Liver (tissue), 9 donors: ENCODE data around the gene ECE1. TPM values are rescaled to one million over a fixed set of nuclear protein-coding genes. Genes with fewer than 3 reads are reported as not detected.

Experiments
- DNase-seq: peaks from one replicate; pipeline ENCODE4 v3.0.0-alpha.2; 2017; ENCODE audit warnings: low spot score
- H3K27ac ChIP-seq, 2 donors: one replicate each; pipeline ENCODE4 v1.7.0; 2013; ENCODE audit warnings: inconsistent platforms in 2 of 2, low read length in 2 of 2, control low read depth in 1 of 2, low read depth in 1 of 2, mild to moderate bottlenecking in 1 of 2
- H3K27me3 ChIP-seq, 4 donors: one replicate each; pipeline versions ENCODE4 v1.6.1 to v1.7.0; 2013; ENCODE audit warnings: low read length in 3 of 4, inconsistent platforms in 1 of 4, mild to moderate bottlenecking in 1 of 4, moderate library complexity in 1 of 4; ENCODE audit not compliant: control insufficient read depth in 4 of 4, insufficient read depth in 4 of 4
- H3K36me3 ChIP-seq, 4 donors: one replicate each; pipeline versions ENCODE4 v1.6.1 to v1.7.0; 2013; ENCODE audit warnings: low read length in 3 of 4, mild to moderate bottlenecking in 3 of 4, low read depth in 1 of 4, moderate library complexity in 1 of 4; ENCODE audit not compliant: control insufficient read depth in 4 of 4, insufficient read depth in 3 of 4
- H3K4me1 ChIP-seq, 4 donors: one replicate each; pipeline versions ENCODE4 v1.6.1 to v1.7.0; 2013; ENCODE audit warnings: low read length in 3 of 4, mild to moderate bottlenecking in 3 of 4, moderate library complexity in 1 of 4; ENCODE audit not compliant: control insufficient read depth in 4 of 4, insufficient read depth in 4 of 4
- H3K4me3 ChIP-seq, 3 donors: one replicate each; pipeline versions ENCODE4 v1.6.1 to v1.7.0; 2013; ENCODE audit warnings: low read length in 3 of 3, control low read depth in 1 of 3, low read depth in 1 of 3, mild to moderate bottlenecking in 1 of 3
- H3K9ac ChIP-seq, 2 donors: one replicate each; pipeline ENCODE4 v1.7.0; 2013; ENCODE audit warnings: low read length in 2 of 2, mild to moderate bottlenecking in 2 of 2, moderate library complexity in 2 of 2, control low read depth in 1 of 2, low read depth in 1 of 2
- H3K9me3 ChIP-seq, 4 donors: one replicate each; pipeline versions ENCODE4 v1.6.1 to v1.7.0; 2013; ENCODE audit warnings: low read length in 3 of 4; ENCODE audit not compliant: control insufficient read depth in 4 of 4
- EGR1 ChIP-seq, 2 donors: IDR thresholded peaks; 2 replicates each; pipeline ENCODE4 v1.6.1; 2016 to 2018; ENCODE audit warnings: antibody characterized with exemption in 2 of 2, low read depth in 2 of 2
- FOXA1 ChIP-seq: IDR thresholded peaks from 2 replicates; pipeline ENCODE4 v1.6.1; 2016; ENCODE audit warnings: antibody characterized with exemption
- FOXA2 ChIP-seq: IDR thresholded peaks from 2 replicates; pipeline ENCODE4 v1.6.1; 2016; ENCODE audit warnings: antibody characterized with exemption
- HNF4A ChIP-seq, 2 donors: conservative IDR thresholded peaks; 2 replicates each; pipeline ENCODE4 v1.6.1; 2016; ENCODE audit warnings: antibody characterized with exemption in 2 of 2, mild to moderate bottlenecking in 2 of 2
- HNF4G ChIP-seq: IDR thresholded peaks from 2 replicates; pipeline ENCODE4 v1.6.1; 2016; ENCODE audit warnings: antibody characterized with exemption
- JUND ChIP-seq, 2 donors: IDR thresholded peaks; 2 replicates each; pipeline ENCODE4 v1.6.1; 2016; ENCODE audit warnings: antibody characterized with exemption in 2 of 2
- NR2F2 ChIP-seq: IDR thresholded peaks from 2 replicates; pipeline ENCODE4 v1.6.1; 2016; ENCODE audit warnings: antibody characterized with exemption
- RAD21 ChIP-seq, 2 donors: IDR thresholded peaks; 2 replicates each; pipeline ENCODE4 v1.6.1; 2016; ENCODE audit warnings: antibody characterized with exemption in 2 of 2, mild to moderate bottlenecking in 2 of 2
- SP1 ChIP-seq: IDR thresholded peaks from 2 replicates; pipeline ENCODE4 v1.6.1; 2018; ENCODE audit warnings: antibody characterized with exemption, mild to moderate bottlenecking
- WGBS: extraction: QIAGEN DNeasy Blood & Tissue Kit; methylation state at CpG from one replicate; pipeline ENCODE4 v1.1.7; 2013; 5-methylcytosine and 5-hydroxymethylcytosine counted together
- polyA plus RNA-seq, 2 donors: library from polyadenylated mRNA; stranded (reverse) in 1 of 2; unstranded in 1 of 2; fragments of 200-250 nt in 1 of 2; fragments of >200 nt in 1 of 2; fragmentation: Nextera tagmentation in 1 of 2; extraction: Ambion mirVana in 1 of 2; gene quantifications; one replicate each; pipeline versions ENCODE4 v1.2.1 to v1.2.3, GENCODE V29; 2013 to 2015
- total RNA-seq, 2 donors: library from RNA; depleted of rRNA; stranded (reverse); fragments of >200 nt; gene quantifications; one replicate each; pipeline ENCODE4 v1.2.3, GENCODE V29; 2014
- TF ChIP-seq, protein P1 (sequence below): IDR thresholded peaks from 2 replicates; pipeline ENCODE4 v1.6.1; 2016; ENCODE audit warnings: antibody characterized with exemption
- TF ChIP-seq, protein P2 (sequence below): IDR thresholded peaks from 2 replicates; pipeline ENCODE4 v1.6.1; 2016; ENCODE audit warnings: antibody characterized with exemption, mild to moderate bottlenecking
- TF ChIP-seq, protein P3 (sequence below): fragments of 150-350 bp; IDR thresholded peaks from 2 replicates; pipeline ENCODE4 v1.5.1; 2017; ENCODE audit warnings: improper control_type of control experiment, low read depth, low read length; ENCODE audit not compliant: missing input control
- TF ChIP-seq, protein P4 (sequence below): IDR thresholded peaks from 2 replicates; pipeline ENCODE4 v1.6.1; 2016; ENCODE audit warnings: antibody characterized with exemption
- TF ChIP-seq, protein P5 (sequence below): IDR thresholded peaks from 2 replicates; pipeline ENCODE4 v1.6.1; 2016; ENCODE audit warnings: antibody characterized with exemption
- donor health status: healthy.
- donor health status: healthy.
- donor health status: healthy.
- donor health status: healthy.
- donor health status: healthy.

The ECE1 gene
- total and polyA plus RNA-seq, 4 donors, result 29.3 to 46.4 (median 39.6) TPM

DNA sequence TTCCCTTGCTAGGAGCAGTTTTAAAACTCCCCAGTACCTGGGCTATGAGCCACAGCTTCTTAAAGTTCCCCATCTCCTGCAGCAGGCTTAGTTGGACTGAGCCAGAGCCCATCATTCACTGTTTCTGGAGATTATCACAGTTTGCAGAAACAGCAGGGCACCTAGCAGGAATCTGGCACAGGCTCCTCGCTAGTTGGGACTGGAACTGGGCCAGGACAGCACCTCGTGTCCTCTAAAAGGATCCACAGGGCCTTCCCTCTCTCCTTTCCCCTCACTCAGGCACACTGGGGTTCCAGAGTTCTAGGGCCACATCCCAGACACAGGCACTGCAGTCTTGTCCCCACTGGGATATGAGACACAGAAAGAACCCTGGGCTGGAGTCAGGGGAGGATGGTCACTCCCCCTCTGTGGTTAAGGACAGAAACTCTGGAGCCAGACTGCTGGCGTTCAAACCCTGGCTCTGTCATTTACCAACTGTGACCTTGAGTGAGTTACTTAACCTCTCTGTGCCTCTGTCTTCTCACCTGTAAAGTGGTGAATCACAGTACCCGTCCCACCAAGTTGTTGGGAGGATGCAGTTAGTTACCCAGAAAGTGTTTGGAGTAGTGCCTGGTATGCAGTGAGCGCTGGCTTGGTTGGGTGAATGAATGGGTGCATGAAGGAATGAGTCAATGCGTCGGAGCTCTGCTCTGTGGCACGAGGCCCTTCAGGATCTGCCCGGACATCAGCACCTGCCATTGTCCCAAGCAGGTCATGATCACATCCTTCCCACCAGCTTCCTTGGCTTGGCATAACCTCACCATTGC lies 18.8 kb upstream of the ECE1 start:
- Histone ChIP-seq H3K36me3 (no peaks in the 10 kb centered on the region), H3K4me3 (no peak overlapping the region), H3K4me1 (peaks cover 3 to 14% (median 3%) of the 10 kb centered on the region in 4 donors), H3K9me3 (no peaks in the 10 kb centered on the region), H3K27ac (no peak overlapping the region), H3K27me3 (no peaks in the 10 kb centered on the region), H3K9ac (no peak overlapping the region)
- WGBS, result 75% methylated on average over 9 of the region's 9 CpGs
- no peak for DNase-seq
- TF ChIP-seq FOXA2 (no peak), HNF4G (no peak), RAD21 (IDR thresholded peaks at IDR 0.05) (no peak), EGR1 (IDR thresholded peaks at IDR 0.05; ENCODE audit: low read depth in 2 of 2) (no peak)
- TF ChIP-seq, protein P1, sequence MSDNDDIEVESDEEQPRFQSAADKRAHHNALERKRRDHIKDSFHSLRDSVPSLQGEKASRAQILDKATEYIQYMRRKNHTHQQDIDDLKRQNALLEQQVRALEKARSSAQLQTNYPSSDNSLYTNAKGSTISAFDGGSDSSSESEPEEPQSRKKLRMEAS, result no peak
- TF ChIP-seq, protein P2, sequence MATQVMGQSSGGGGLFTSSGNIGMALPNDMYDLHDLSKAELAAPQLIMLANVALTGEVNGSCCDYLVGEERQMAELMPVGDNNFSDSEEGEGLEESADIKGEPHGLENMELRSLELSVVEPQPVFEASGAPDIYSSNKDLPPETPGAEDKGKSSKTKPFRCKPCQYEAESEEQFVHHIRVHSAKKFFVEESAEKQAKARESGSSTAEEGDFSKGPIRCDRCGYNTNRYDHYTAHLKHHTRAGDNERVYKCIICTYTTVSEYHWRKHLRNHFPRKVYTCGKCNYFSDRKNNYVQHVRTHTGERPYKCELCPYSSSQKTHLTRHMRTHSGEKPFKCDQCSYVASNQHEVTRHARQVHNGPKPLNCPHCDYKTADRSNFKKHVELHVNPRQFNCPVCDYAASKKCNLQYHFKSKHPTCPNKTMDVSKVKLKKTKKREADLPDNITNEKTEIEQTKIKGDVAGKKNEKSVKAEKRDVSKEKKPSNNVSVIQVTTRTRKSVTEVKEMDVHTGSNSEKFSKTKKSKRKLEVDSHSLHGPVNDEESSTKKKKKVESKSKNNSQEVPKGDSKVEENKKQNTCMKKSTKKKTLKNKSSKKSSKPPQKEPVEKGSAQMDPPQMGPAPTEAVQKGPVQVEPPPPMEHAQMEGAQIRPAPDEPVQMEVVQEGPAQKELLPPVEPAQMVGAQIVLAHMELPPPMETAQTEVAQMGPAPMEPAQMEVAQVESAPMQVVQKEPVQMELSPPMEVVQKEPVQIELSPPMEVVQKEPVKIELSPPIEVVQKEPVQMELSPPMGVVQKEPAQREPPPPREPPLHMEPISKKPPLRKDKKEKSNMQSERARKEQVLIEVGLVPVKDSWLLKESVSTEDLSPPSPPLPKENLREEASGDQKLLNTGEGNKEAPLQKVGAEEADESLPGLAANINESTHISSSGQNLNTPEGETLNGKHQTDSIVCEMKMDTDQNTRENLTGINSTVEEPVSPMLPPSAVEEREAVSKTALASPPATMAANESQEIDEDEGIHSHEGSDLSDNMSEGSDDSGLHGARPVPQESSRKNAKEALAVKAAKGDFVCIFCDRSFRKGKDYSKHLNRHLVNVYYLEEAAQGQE, result no peak

DNA sequence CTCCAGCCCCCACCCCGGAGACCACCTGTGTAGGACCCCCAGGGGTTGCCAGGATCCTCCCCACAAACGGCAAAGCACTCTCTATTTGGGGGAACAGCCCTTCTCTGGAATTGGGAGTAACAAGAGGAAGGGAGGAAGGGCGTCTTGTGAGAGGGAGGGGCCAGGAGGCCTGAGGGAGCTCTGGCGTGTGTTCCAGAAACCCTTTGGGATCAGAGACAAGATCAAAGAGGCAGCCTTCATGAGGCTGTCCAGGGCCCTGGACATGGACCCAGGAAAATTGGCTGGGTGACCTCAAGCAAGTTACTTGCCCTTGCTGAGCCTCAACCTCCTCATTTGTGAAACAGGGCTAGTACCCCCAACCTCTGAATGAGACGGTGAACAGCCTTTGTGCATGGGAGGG lies 18.1 kb upstream of the ECE1 start:
- Histone ChIP-seq H3K27ac (no peak overlapping the region), H3K36me3 (no peaks in the 10 kb centered on the region), H3K27me3 (no peaks in the 10 kb centered on the region), H3K9me3 (no peaks in the 10 kb centered on the region), H3K4me3 (no peak overlapping the region), H3K9ac (no peak overlapping the region), H3K4me1 (peaks cover 0 to 10% (median 3%) of the 10 kb centered on the region in 4 donors)
- no peak for TF ChIP-seq FOXA1
- no peak for TF ChIP-seq RAD21 (IDR thresholded peaks at IDR 0.05)
- DNase-seq, result no peak
- 83% methylated on average over 5 of the region's 5 CpGs for WGBS

DNA sequence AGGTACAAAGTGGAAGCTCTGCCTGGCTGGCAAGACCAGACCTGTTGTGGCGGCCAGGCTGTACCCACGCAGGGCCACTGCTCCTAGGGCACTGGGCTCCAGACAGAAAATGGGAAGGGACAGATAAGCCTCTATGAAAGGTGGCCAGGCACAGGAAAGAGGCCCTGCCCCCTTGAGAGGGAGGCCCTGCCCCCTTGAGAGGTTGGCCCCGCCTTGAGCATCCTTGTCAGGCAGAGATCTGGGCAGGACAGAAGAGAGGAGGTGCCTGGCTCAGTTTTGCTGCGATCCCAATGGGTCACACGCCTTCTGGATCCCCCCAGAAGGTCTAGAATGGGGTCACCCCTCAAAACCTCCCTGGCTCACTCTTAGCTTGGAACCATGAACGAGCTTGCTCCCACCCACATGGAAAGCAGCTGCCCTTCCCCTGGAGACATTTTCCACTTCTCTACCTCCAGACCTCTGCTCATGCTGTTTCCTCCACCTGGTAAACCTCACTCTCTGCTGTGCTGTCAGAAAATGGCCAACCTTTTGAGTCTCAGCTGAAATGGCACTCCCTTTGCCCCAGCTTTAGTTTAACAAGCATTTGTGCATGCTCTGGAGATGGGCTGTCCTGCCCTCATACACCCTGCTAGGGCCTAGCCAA lies 17.5 kb upstream of the ECE1 start:
- Histone ChIP-seq H3K4me3 (no peak overlapping the region), H3K4me1 (peaks cover 0 to 6% (median 2%) of the 10 kb centered on the region in 4 donors), H3K9ac (no peak overlapping the region), H3K27me3 (no peaks in the 10 kb centered on the region), H3K27ac (no peak overlapping the region), H3K9me3 (no peaks in the 10 kb centered on the region), H3K36me3 (no peaks in the 10 kb centered on the region)
- TF ChIP-seq JUND (IDR thresholded peaks at IDR 0.05) (no peak), HNF4G (no peak), FOXA1 (no peak), FOXA2 (no peak), HNF4A (conservative IDR thresholded peaks at IDR 0.05) (no peak), NR2F2 (no peak), SP1 (no peak)
- TF ChIP-seq, protein P1, result no peak
- TF ChIP-seq, protein P3, sequence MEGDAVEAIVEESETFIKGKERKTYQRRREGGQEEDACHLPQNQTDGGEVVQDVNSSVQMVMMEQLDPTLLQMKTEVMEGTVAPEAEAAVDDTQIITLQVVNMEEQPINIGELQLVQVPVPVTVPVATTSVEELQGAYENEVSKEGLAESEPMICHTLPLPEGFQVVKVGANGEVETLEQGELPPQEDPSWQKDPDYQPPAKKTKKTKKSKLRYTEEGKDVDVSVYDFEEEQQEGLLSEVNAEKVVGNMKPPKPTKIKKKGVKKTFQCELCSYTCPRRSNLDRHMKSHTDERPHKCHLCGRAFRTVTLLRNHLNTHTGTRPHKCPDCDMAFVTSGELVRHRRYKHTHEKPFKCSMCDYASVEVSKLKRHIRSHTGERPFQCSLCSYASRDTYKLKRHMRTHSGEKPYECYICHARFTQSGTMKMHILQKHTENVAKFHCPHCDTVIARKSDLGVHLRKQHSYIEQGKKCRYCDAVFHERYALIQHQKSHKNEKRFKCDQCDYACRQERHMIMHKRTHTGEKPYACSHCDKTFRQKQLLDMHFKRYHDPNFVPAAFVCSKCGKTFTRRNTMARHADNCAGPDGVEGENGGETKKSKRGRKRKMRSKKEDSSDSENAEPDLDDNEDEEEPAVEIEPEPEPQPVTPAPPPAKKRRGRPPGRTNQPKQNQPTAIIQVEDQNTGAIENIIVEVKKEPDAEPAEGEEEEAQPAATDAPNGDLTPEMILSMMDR, result no peak
- TF ChIP-seq, protein P4, sequence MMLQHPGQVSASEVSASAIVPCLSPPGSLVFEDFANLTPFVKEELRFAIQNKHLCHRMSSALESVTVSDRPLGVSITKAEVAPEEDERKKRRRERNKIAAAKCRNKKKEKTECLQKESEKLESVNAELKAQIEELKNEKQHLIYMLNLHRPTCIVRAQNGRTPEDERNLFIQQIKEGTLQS, result no peak
- TF ChIP-seq, protein P5, sequence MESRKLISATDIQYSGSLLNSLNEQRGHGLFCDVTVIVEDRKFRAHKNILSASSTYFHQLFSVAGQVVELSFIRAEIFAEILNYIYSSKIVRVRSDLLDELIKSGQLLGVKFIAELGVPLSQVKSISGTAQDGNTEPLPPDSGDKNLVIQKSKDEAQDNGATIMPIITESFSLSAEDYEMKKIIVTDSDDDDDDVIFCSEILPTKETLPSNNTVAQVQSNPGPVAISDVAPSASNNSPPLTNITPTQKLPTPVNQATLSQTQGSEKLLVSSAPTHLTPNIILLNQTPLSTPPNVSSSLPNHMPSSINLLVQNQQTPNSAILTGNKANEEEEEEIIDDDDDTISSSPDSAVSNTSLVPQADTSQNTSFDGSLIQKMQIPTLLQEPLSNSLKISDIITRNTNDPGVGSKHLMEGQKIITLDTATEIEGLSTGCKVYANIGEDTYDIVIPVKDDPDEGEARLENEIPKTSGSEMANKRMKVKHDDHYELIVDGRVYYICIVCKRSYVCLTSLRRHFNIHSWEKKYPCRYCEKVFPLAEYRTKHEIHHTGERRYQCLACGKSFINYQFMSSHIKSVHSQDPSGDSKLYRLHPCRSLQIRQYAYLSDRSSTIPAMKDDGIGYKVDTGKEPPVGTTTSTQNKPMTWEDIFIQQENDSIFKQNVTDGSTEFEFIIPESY, result no peak
- no peak for DNase-seq
- WGBS, result 92% methylated on average over 6 of the region's 6 CpGs
